ENCODE results near the gene NLRC3.

DNA sequence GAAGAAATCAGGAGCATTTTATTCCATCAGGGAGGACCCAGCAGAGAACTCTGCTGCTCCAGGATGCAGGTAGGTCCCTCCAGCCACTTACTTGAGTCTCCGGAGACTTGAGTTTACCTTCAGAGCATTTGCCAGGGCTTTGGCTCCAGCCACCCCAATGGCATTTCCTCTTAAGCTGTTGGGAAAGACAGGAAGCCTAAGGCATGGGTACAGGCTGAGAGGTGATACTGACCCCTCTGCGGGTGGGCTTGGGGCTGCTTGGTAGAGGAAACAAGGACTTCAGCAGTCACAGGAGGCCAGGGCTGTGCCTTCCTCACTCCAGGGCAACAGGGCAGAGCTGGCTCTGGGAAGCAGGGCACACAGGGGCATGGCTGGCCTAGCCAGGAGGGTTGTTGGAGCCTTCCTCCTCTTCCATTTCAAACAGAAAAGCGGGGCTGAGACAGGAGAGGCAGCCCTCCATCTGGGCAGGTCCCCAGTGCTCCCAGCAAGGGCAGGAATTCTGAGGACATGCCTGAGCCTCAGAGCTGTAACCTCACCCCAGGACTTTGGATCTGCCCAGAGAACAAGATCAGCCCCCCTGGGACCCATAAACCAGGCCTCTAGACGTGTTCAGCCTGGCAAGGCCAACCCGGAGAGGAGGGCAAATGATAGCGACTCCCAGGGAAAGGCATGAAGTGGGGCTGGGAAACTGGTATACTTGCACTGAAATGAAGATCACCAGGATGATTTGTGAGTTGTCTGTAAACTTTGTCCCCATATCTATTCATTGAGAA is 34.4 kb downstream of the NLRC3 start:
- TF ChIP-seq, protein P1, sequence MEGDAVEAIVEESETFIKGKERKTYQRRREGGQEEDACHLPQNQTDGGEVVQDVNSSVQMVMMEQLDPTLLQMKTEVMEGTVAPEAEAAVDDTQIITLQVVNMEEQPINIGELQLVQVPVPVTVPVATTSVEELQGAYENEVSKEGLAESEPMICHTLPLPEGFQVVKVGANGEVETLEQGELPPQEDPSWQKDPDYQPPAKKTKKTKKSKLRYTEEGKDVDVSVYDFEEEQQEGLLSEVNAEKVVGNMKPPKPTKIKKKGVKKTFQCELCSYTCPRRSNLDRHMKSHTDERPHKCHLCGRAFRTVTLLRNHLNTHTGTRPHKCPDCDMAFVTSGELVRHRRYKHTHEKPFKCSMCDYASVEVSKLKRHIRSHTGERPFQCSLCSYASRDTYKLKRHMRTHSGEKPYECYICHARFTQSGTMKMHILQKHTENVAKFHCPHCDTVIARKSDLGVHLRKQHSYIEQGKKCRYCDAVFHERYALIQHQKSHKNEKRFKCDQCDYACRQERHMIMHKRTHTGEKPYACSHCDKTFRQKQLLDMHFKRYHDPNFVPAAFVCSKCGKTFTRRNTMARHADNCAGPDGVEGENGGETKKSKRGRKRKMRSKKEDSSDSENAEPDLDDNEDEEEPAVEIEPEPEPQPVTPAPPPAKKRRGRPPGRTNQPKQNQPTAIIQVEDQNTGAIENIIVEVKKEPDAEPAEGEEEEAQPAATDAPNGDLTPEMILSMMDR (IDR thresholded peaks at IDR 0.05; ENCODE audit: insufficient read depth, low read depth, low read length): no peak
- TF ChIP-seq EZH2 (IDR thresholded peaks at IDR 0.05; ENCODE audit: insufficient read depth, low read length): no peak
